ENCODE measurements around the gene PIP5K1A.

PIP5K1A gene

GRCh38 chr1:151287767-151288500, 89.6 kb downstream of the PIP5K1A start:
- Histone ChIP-seq H3F3A (ENCODE audit: insufficient read depth) (no peaks in the 10 kb centered on the region), H3K9me3 (ENCODE audit: insufficient read depth, low read length) (no peaks in the 10 kb centered on the region), H3K27me3 (ENCODE audit: low read length) (no peaks in the 10 kb centered on the region), H3K9me2 (replicated peaks; ENCODE audit: insufficient read depth, low read length) (no peaks in the 10 kb centered on the region), H3K27ac (ENCODE audit: low read depth, low read length) (no peak overlapping the region), H3K4me3 (ENCODE audit: insufficient read depth, low read length, poor library complexity, severe bottlenecking) (no peak overlapping the region), H3K9ac (ENCODE audit: low read length) (no peak overlapping the region), H4K20me1 (ENCODE audit: low read depth, low read length) (no peaks in the 10 kb centered on the region; the same call in 1 of the 2 replicates), H3K79me2 (ENCODE audit: insufficient read depth, low read length) (peaks cover 20% of the 10 kb centered on the region), H3K36me3 (ENCODE audit: low read length) (no peaks in the 10 kb centered on the region; the same call in 1 of the 2 replicates), H3K4me2 (ENCODE audit: low read depth, low read length, poor library complexity, severe bottlenecking) (no peak overlapping the region), H2AFZ (ENCODE audit: low read depth, low read length, severe bottlenecking) (no peak overlapping the region)
- TF ChIP-seq EZH2phosphoT487 (conservative IDR thresholded peaks at IDR 0.05; ENCODE audit: low read length) (no peak), CTCF (IDR thresholded peaks at IDR 0.05; ENCODE audit: insufficient read depth, low read length, poor library complexity, severe bottlenecking) (no peak)

- Histone ChIP-seq H3K9me2 (replicated peaks; ENCODE audit: insufficient read depth, low read length) (no peaks in the 10 kb centered on the region), H3K27me3 (ENCODE audit: low read length) (no peaks in the 10 kb centered on the region), H3K27ac (ENCODE audit: low read depth, low read length) (no peak overlapping the region), H4K20me1 (ENCODE audit: low read depth, low read length) (no peaks in the 10 kb centered on the region; the same call in 1 of the 2 replicates), H3K36me3 (ENCODE audit: low read length) (no peaks in the 10 kb centered on the region; the same call in 1 of the 2 replicates), H3K4me3 (ENCODE audit: insufficient read depth, low read length, poor library complexity, severe bottlenecking) (no peak overlapping the region), H3F3A (ENCODE audit: insufficient read depth) (no peaks in the 10 kb centered on the region), H3K4me2 (ENCODE audit: low read depth, low read length, poor library complexity, severe bottlenecking) (no peak overlapping the region), H3K9ac (ENCODE audit: low read length) (no peak overlapping the region), H3K79me2 (ENCODE audit: insufficient read depth, low read length) (peaks cover 15% of the 10 kb centered on the region; the same call in 1 of the 2 replicates), H2AFZ (ENCODE audit: low read depth, low read length, severe bottlenecking) (no peak overlapping the region), H3K9me3 (ENCODE audit: insufficient read depth, low read length) (no peaks in the 10 kb centered on the region)
- no peak for TF ChIP-seq EZH2phosphoT487 (conservative IDR thresholded peaks at IDR 0.05; ENCODE audit: low read length)
Measured at GRCh38 chr1:151288502-151288901, 90.2 kb downstream of the PIP5K1A start.

- no peaks in the 10 kb centered on the region for H3F3A ChIP-seq (ENCODE audit: insufficient read depth)
- no peak for TF ChIP-seq EZH2phosphoT487 (conservative IDR thresholded peaks at IDR 0.05; ENCODE audit: low read length)
- TF ChIP-seq CTCF (IDR thresholded peaks at IDR 0.05; ENCODE audit: insufficient read depth, low read length, poor library complexity, severe bottlenecking): no peak
- H3K27me3 ChIP-seq (ENCODE audit: low read length): no peaks in the 10 kb centered on the region
- H3K27ac ChIP-seq (ENCODE audit: low read depth, low read length): no peak overlapping the region
- H3K79me2 ChIP-seq (ENCODE audit: insufficient read depth, low read length): peaks cover 7% of the 10 kb centered on the region; the same call in 1 of the 2 replicates
- no peaks in the 10 kb centered on the region; the same call in 1 of the 2 replicates for H3K36me3 ChIP-seq (ENCODE audit: low read length)
- no peaks in the 10 kb centered on the region; the same call in 1 of the 2 replicates for H4K20me1 ChIP-seq (ENCODE audit: low read depth, low read length)
- no peak overlapping the region for H2AFZ ChIP-seq (ENCODE audit: low read depth, low read length, severe bottlenecking)
- no peak overlapping the region for H3K4me2 ChIP-seq (ENCODE audit: low read depth, low read length, poor library complexity, severe bottlenecking)
- H3K9ac ChIP-seq (ENCODE audit: low read length): no peak overlapping the region
- H3K4me3 ChIP-seq (ENCODE audit: insufficient read depth, low read length, poor library complexity, severe bottlenecking): no peak overlapping the region
- no peaks in the 10 kb centered on the region for H3K9me3 ChIP-seq (ENCODE audit: insufficient read depth, low read length)
- no peaks in the 10 kb centered on the region for H3K9me2 ChIP-seq (replicated peaks; ENCODE audit: insufficient read depth, low read length)
Measured at GRCh38 chr1:151289080-151289935, 91.0 kb downstream of the PIP5K1A start.
